ENCODE measurements around the gene VIL1. TPM values are rescaled to one million over a fixed set of nuclear protein-coding genes. Genes with fewer than 3 reads are reported as not detected.

VIL1 gene
- total and polyA plus RNA-seq, 2 of the 13 experiments (the other 11 are each of a cell fraction or from before 2014, with no cell fraction given) = 287 to 301 TPM

- TF ChIP-seq MAFK (conservative IDR thresholded peaks at IDR 0.05 in 1 of 2, IDR thresholded peaks at IDR 0.05 in 1 of 2; ENCODE audit: low read length in 2 of 2) (no peak), RERE (CRISPR knock-in tag; IDR thresholded peaks at IDR 0.05; ENCODE audit: low read depth) (no peak), ZNF678 (CRISPR knock-in tag; IDR thresholded peaks at IDR 0.05) (0 out of 2 replicates have a peak, but pooled peaks have one; percentile 75), RFX1 (IDR thresholded peaks at IDR 0.05) (no peak), BCLAF1 (IDR thresholded peaks at IDR 0.05) (no peak), NR2F2 (IDR thresholded peaks at IDR 0.05; ENCODE audit: borderline replicate concordance, low read depth) (no peak), HOXA3 (CRISPR knock-in tag; IDR thresholded peaks at IDR 0.05) (0 out of 2 replicates have a peak, but pooled peaks have one; percentile 4), RFXAP (CRISPR knock-in tag; IDR thresholded peaks at IDR 0.05; ENCODE audit: borderline replicate concordance) (no peak), ZSCAN9 (CRISPR knock-in tag; IDR thresholded peaks at IDR 0.05; ENCODE audit: borderline replicate concordance) (no peak), ZNF318 (CRISPR knock-in tag; IDR thresholded peaks at IDR 0.05) (peak; percentile 81; the same call in 1 of the 2 replicates), TOE1 (CRISPR knock-in tag; IDR thresholded peaks at IDR 0.05) (no peak), RFX5 (IDR thresholded peaks at IDR 0.05; ENCODE audit: low read depth, low read length) (no peak)
Measured at GRCh38 chr2:218406949-218407618, 11.8 kb upstream of the VIL1 start (continued).

Measured in HepG2 (cell line).